ENCODE measurements around the gene METTL8. TPM values are rescaled to one million over a fixed set of nuclear protein-coding genes. Genes with fewer than 3 reads are reported as not detected.

Gene METTL8
- total RNA-seq, 2 donors from 2014 or later = 16.0 to 35.6 TPM

DNA sequence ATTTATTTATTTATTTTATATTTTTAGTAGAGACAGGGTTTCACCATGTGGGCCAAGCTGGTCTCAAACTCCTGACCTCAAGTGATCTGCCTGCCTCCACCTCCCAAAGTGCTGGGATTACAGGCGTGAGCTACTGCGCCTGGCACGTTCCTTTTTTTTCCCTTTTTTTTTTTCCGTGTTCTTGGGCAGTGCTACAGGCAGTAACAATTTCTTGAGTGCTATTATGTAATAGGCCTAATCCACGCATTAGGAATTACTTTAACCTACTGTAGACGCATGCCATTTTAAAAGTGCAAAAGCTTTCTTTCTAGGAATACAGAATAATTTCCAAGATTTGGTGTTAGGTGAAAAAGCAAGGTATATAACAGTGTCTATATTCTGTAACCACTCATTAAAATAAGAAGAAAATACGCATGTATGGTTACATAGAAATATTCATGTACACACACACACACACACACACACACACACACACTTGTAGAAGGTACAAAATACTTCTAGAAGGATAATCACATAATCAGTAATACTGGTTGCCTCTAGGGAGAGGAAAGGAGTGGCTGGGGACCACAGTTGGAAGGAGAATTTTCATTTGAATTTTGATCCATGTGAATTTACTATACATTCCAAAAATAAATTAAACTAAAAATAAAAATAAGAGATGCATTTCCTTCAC is 92.3 kb downstream of the METTL8 start:
- Mint-ChIP-seq H3K27me3 (no peaks in the 10 kb centered on the region), H3K36me3 (no peaks in the 10 kb centered on the region), H3K4me1 (ENCODE audit: low read depth in 2 of 2) (peaks cover 0 to 3% of the 10 kb centered on the region in 2 donors), H3K27ac (no peak overlapping the region), H3K4me3 (no peak overlapping the region), H3K9me3 (no peaks in the 10 kb centered on the region)
- DNase-seq (ENCODE audit: low spot score) (no peak), ATAC-seq (no peak)

DNA sequence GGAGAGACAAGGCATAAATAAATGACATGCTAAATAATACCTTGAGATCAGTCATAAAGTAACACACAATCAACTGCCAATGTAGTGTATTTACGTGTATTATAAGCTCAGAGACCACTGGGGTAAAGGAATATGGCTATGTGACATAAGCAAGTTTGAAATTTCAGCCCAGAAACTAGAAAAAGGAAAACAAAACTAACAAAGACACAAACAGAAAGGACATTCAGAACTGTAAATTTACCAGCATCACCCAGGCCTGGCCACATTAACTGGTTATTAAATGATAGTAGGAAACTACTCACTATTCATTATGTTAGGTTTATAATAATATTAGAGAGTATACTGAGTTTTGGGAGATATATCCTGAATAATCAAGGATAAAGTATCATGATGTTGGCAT is 98.8 kb downstream of the METTL8 start:
- no peak overlapping the region for H3K27ac Mint-ChIP-seq
- DNase-seq (ENCODE audit: low spot score) = no peak
- no peaks in the 10 kb centered on the region for H3K27me3 Mint-ChIP-seq
- H3K9me3 Mint-ChIP-seq = no peaks in the 10 kb centered on the region
- ATAC-seq = no peak
- peaks cover 2 to 4% of the 10 kb centered on the region in 2 donors for H3K4me1 Mint-ChIP-seq (ENCODE audit: low read depth in 2 of 2)
- H3K36me3 Mint-ChIP-seq = no peaks in the 10 kb centered on the region
- H3K4me3 Mint-ChIP-seq = no peak overlapping the region

DNA sequence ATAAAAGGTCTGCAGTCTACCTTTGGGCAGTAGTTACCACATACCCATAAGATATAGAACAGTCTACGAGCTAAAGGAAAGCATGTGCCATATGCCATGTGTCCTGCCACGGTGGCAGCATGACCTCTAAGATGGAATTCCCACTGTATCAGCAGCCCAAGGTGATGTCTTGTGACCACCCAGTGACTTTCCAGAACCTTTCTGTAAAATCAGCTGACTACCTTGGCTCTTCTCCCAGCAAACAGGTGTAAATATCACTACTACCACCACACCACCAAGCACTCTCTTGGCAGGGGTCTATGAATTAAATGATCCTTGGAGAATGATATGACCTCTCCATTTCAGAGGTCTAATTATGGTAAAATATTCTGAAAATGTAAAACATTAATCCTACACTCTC is 99.6 kb downstream of the METTL8 start:
- ATAC-seq = no peak
- H3K4me3 Mint-ChIP-seq = no peak overlapping the region
- H3K4me1 Mint-ChIP-seq (ENCODE audit: low read depth in 2 of 2) = peaks cover 2 to 4% of the 10 kb centered on the region in 2 donors
- no peak overlapping the region for H3K27ac Mint-ChIP-seq
- DNase-seq (ENCODE audit: low spot score) = no peak
- H3K27me3 Mint-ChIP-seq = no peaks in the 10 kb centered on the region
- no peaks in the 10 kb centered on the region for H3K9me3 Mint-ChIP-seq
- H3K36me3 Mint-ChIP-seq = no peaks in the 10 kb centered on the region

DNA sequence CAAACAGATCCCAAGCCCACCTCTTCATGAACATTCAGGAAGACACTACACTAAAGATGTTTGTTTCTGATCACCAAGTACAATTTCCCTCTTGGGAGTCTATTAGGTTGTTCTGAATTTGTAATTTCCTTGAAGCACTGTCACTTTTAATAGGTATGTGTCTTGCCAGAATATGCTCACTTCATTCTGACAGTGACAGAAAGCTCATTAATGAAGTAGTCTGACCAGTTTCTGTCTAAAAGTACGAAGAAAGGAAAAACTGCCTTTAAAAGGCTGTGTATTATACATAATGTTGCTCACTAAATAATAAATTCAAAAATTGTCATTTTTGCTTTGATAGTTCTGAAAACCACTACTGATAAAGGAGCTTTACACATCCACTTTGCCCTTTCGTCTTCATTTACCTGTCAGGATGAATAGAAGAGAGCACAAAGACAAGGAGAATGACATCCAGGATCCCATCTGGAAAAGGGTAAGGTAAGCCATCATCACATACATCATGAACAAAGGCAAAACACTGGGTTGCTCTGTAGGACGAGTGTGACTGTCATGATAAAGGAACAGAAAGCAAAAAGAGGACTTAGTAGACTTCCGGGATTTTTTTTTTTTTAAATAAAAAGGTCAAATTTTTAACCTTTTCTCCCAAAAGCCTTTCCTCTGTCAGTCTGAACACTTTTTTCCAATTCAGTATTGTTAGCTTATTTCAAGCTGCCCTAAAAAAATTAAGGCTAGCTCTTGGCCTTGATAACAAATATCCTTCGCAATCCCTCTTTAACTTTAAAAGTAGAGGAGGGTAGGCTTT is 103.4 kb downstream of the METTL8 start:
- Mint-ChIP-seq H3K4me1 (ENCODE audit: low read depth in 2 of 2) (peaks cover 8 to 21% of the 10 kb centered on the region in 2 donors), H3K36me3 (no peaks in the 10 kb centered on the region), H3K27me3 (no peaks in the 10 kb centered on the region), H3K9me3 (no peaks in the 10 kb centered on the region), H3K27ac (no peak overlapping the region), H3K4me3 (no peak overlapping the region)
- ATAC-seq = no peak
- no peak for DNase-seq (ENCODE audit: low spot score)

DNA sequence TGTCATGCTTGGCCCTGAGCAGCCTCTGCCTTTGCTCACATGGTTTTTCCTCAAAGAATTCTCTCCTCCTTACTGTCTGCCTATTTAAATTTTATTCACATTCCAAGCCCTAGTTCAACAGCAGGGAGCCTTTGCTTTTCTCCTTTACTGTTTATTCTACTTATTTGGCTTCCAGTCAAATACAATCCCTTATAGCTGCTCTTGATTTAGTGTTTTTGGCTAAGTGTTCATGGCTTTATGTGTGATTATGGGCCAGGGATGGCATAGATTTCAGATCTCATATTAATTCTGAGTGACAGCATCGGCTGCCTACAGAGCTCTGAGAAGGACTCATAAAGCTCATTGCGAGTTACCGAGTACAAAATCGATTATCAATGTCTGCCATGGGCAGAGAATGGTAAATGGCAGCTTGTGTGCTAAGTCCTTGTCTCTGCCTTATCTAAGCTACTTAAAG is 106.7 kb downstream of the METTL8 start:
- no peaks in the 10 kb centered on the region for H3K27me3 Mint-ChIP-seq
- DNase-seq (ENCODE audit: low spot score) (no peak), ATAC-seq (no peak)
- H3K36me3 Mint-ChIP-seq = peaks cover 6% of the 10 kb centered on the region
- H3K27ac Mint-ChIP-seq = peak overlapping the region in 1 of 2 donors; percentile 62
- H3K4me1 Mint-ChIP-seq (ENCODE audit: low read depth in 2 of 2) = peaks cover 6 to 17% of the 10 kb centered on the region in 2 donors
- no peaks in the 10 kb centered on the region for H3K9me3 Mint-ChIP-seq
- peak overlapping the region; percentile 44 for H3K4me3 Mint-ChIP-seq

DNA sequence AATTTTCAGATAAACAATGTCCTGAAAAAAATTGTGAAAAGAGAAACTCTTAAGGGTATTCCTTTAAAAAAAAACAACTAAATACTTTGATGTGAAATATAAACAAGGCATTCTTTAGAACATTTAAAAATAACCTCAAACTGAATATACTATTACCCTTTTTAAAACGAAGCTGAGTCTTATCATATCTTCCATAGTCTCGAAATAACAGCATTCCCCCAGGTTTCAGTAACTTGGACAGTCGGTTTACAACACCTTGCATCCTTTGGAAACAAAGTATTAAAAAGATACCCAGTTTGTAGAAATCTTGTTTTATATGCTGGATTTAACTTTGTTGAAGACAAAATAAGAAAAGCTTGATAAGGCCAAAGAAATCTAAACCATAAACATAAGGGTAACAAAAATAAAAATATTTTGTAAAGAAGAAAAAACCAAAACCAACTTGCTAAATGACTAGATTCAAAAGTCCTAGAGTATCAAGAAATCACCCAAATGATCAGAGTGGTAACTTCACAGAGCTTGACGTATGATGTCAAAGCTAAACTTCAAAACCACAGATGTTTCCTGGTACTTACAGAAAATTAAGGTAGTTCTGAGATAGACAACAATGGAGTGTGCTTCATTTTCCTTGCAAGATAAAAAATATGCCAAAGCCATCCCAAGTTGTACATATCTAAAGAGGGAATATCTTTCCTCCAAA is 107.8 kb downstream of the METTL8 start:
- no peak for DNase-seq (ENCODE audit: low spot score)
- Mint-ChIP-seq H3K9me3 (no peaks in the 10 kb centered on the region), H3K4me3 (peak overlapping the region; percentile 44), H3K36me3 (peaks cover 6% of the 10 kb centered on the region), H3K27me3 (no peaks in the 10 kb centered on the region), H3K27ac (peak overlapping the region; percentile 62), H3K4me1 (ENCODE audit: low read depth in 2 of 2) (peaks cover 8 to 21% of the 10 kb centered on the region in 2 donors)
- peak in 1 of 2 donors; percentile 88 for ATAC-seq

DNA sequence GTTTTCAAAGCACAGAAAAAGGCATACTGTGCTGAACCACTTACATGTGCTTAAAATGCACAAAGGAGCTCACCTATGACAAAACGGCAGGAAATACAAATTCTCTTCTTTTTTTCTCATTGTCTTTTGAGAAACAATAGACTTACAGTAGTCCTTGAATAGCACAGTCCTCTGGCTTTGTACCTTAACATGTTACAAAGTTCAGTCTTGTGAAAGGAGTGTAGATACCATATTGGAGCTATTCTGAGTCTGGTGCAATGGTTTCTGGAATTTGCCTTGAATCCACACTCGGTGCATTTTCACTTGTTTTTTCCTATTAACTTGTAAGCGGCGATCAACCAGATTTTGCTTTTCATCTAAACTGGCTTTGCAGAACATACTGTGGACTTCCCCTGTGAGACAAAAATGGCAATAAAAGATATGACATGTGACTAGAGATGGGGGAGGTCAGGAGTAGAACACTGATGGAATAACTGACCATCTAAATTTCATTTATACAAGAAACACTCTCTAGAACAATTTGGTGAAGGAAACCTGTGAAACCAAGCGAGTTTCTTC is 109.7 kb downstream of the METTL8 start:
- Mint-ChIP-seq H3K4me1 (ENCODE audit: low read depth in 2 of 2) (peaks cover 17 to 41% of the 10 kb centered on the region in 2 donors), H3K36me3 (peaks cover 6% of the 10 kb centered on the region), H3K9me3 (no peaks in the 10 kb centered on the region), H3K27ac (no peak overlapping the region), H3K4me3 (no peak overlapping the region), H3K27me3 (no peaks in the 10 kb centered on the region)
- ATAC-seq (no peak), DNase-seq (ENCODE audit: low spot score) (no peak)

DNA sequence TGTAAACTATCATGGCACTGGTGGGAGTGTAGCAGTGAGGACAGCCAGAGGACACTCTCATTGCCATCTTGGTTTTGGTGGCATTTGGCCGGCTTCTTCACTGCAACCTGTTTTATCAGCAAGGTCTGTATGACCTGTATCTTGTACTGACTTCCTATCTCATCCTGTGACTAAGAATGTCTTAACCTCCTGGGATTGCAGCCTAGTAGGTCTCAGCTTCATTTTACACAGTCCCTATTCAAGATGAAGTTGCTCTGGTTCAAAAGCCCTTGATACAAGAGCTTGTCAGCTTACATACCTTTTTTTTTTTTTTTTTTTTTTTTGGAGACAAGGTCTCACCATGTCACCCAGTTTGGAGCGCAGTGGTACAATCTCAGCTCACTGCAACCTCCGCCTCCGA is 110.9 kb downstream of the METTL8 start:
- Mint-ChIP-seq H3K4me1 (ENCODE audit: low read depth in 2 of 2) (peaks cover 23 to 52% of the 10 kb centered on the region in 2 donors), H3K27me3 (no peaks in the 10 kb centered on the region), H3K27ac (no peak overlapping the region), H3K4me3 (no peak overlapping the region), H3K9me3 (no peaks in the 10 kb centered on the region), H3K36me3 (peaks cover 6% of the 10 kb centered on the region)
- ATAC-seq (no peak), DNase-seq (ENCODE audit: low spot score) (no peak)

DNA sequence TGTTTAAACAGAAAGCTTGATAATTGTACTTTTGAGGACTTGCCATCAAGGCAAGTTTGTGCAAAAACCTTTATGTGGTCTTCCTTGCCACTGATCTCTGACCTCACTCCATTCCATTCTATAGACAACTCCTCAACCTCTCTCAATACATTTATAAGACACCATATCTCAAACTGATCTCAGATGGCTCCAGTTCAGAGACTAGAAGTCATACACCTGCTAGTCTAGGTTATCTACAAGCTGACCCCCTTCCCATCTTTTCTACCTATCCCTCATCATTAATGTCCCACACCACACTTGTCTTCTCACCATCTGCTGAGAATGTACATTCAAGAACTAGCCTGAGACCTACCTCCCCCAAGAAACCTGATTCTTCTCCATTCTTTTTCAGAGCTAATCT is 113.1 kb downstream of the METTL8 start:
- peak overlapping the region; percentile 2 to 87 for H3K27ac Mint-ChIP-seq

DNA sequence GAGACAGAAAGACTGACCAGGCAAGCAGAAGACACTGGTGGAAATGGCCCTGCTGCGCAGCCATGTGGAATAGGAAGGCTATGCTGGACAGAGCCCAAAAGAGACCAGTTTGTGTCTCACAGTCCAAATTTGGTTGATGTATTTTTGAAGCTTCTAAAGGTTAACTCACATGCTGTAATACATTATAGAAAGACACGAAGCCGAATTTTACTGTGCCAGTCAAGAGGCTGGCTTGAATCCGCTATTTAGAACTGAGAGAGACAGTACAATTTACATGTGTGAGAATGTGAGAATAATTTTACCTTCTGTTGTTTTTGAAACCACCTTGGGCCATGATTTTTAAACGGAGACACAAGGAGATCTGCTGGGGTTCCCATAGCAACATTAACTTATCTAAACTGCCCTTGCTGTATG is 113.6 kb downstream of the METTL8 start:
- Mint-ChIP-seq H3K4me3 (peak overlapping the region; percentile 87), H3K27me3 (no peaks in the 10 kb centered on the region), H3K27ac (peak overlapping the region; percentile 85 to 87), H3K9me3 (no peaks in the 10 kb centered on the region), H3K36me3 (peaks cover 6% of the 10 kb centered on the region), H3K4me1 (ENCODE audit: low read depth in 2 of 2) (peaks cover 22 to 44% of the 10 kb centered on the region in 2 donors)
- no peak for DNase-seq (ENCODE audit: low spot score)
- no peak for ATAC-seq

More for the DNA sequence above, 113.1 kb downstream of the METTL8 start:
- H3K27me3 Mint-ChIP-seq = no peaks in the 10 kb centered on the region
- no peaks in the 10 kb centered on the region for H3K9me3 Mint-ChIP-seq
- H3K4me3 Mint-ChIP-seq = peak overlapping the region; percentile 45
- H3K36me3 Mint-ChIP-seq = peaks cover 6% of the 10 kb centered on the region
- ATAC-seq (no peak), DNase-seq (ENCODE audit: low spot score) (no peak)
- peaks cover 22 to 45% of the 10 kb centered on the region in 2 donors for H3K4me1 Mint-ChIP-seq (ENCODE audit: low read depth in 2 of 2)

DNA sequence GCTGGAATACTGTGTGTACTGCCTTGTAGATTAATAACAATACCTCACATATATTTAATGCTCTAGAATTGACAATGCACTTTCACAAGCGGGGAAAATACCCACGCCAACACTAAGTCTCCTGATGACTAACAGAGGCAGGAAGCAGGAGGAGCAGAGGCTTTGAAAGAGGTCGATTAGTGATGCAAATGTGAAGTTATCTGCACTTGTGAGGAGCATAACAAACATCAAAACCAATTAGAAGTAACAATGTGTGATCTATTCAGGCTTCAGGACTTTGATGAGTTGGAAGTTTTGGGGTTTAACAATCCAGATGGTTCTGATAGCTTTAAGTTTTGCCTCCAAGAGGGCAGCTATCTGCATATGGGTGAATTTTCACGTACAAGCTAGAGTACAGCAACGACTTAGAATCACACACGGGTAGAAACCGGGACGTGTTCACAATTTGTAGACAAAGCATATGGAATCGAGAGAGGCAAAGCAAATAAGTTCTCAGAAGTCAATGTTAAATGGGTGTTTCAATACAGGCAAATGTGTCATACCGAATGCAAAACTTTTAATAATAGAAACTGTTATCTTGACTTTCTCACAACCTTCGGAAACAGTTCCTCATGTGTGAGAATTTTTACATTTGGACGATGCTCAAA is 114.5 kb downstream of the METTL8 start:
- ATAC-seq = peak; percentile 89 to 92
- DNase-seq (ENCODE audit: low spot score) = peak; percentile 62
- H3K27me3 Mint-ChIP-seq = no peaks in the 10 kb centered on the region
- H3K4me1 Mint-ChIP-seq (ENCODE audit: low read depth in 2 of 2) = peaks cover 22 to 44% of the 10 kb centered on the region in 2 donors
- peak overlapping the region; percentile 85 to 87 for H3K27ac Mint-ChIP-seq
- H3K4me3 Mint-ChIP-seq = peak overlapping the region; percentile 87
- H3K36me3 Mint-ChIP-seq = peaks cover 5% of the 10 kb centered on the region
- H3K9me3 Mint-ChIP-seq = no peaks in the 10 kb centered on the region

DNA sequence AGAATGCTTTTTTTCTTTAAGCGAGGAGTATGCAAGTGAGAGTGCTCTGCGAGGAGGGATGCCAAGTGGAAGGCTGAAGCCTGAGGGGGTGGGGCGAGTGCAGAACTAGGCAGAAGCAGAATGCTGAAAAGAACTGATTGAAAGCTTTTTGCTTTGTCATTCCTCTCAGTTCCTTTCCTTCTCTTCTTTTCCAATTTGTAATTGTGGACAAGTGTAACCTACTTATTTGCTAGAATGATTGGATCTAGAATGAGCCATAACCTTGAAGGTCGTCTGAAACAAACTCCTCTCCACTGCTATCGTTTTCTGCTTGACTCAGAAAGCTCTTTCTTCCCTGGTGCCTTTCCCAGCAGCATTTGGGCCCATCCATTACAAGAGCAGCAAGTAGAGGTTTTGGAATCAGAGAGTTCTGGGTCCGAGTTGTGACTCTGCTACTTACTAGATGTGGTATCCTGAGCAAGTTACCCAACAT is 115.3 kb downstream of the METTL8 start:
- H3K9me3 Mint-ChIP-seq = no peaks in the 10 kb centered on the region
- peak; percentile 2 to 19 for ATAC-seq
- H3K4me1 Mint-ChIP-seq (ENCODE audit: low read depth in 2 of 2) = peaks cover 22 to 44% of the 10 kb centered on the region in 2 donors
- H3K27me3 Mint-ChIP-seq = no peaks in the 10 kb centered on the region
- no peak for DNase-seq (ENCODE audit: low spot score)
- H3K36me3 Mint-ChIP-seq = no peaks in the 10 kb centered on the region
- H3K4me3 Mint-ChIP-seq = peak overlapping the region; percentile 87
- H3K27ac Mint-ChIP-seq = peak overlapping the region; percentile 85 to 87
